ENCODE results near the gene SSTR5.

Gene SSTR5

DNA sequence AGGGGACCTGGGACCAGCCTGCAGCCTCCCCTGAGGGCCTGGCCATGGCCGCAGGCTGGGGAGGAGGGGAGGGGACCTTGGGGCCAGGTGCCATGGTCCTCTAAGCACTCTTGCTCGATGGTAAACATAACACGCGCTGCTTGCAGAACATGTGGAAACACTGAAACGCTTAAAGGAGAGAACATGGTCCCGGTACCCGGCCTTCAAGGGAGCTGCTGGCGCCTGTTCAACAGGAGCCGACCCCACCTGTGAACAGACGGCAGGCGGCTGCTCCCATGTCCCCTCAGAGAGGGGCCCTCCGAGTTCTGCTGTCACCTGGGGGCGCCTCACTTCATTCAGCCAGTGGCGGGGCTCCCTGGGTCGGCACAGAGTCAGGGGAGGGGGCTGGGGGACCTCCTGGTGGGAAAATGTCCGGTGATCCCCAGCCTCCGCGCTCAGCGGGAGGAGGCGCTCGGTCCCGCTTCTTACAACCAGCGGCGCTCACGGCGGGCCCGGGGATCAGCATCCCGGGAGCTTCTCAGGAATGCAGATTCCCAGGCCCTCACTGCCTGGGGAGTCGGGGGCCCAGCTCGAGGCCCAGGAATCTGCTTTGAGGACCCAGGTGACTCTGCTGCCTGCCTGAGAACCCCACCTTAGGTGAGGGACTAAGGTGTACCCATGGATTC is 854 bp upstream of the SSTR5 start:
- Histone ChIP-seq H4K20me1 (ENCODE audit: insufficient read depth, low read length) (peaks cover 7% of the 10 kb centered on the region; the same call in 1 of the 2 replicates), H3K36me3 (ENCODE audit: insufficient read depth, low read length) (no peaks in the 10 kb centered on the region), H3K4me1 (ENCODE audit: insufficient read depth, low read length) (no peaks in the 10 kb centered on the region), H2AFZ (ENCODE audit: low read depth, low read length) (no peak overlapping the region), H3K4me3 (ENCODE audit: low read depth in 1 of 2, low read length in 2 of 2) (no peak overlapping the region), H3K27me3 (ENCODE audit: insufficient read depth, low read length, poor library complexity) (no peaks in the 10 kb centered on the region), H3K27ac (ENCODE audit: low read length) (no peak overlapping the region), H3K4me2 (ENCODE audit: insufficient read depth, low read length) (no peak overlapping the region), H3K9ac (ENCODE audit: low read depth, low read length) (no peak overlapping the region), H3K9me3 (ENCODE audit: insufficient read depth, low read length, severe bottlenecking) (no peaks in the 10 kb centered on the region), H3K79me2 (ENCODE audit: insufficient read depth, low read length) (no peaks in the 10 kb centered on the region)
- no peak for DNase-seq
- no peak for ATAC-seq (ENCODE audit: insufficient read depth, low read depth)
- no peak for TF ChIP-seq EZH2 (IDR thresholded peaks at IDR 0.05; ENCODE audit: borderline replicate concordance, low read depth, low read length, severe bottlenecking)
- TF ChIP-seq, protein P1, sequence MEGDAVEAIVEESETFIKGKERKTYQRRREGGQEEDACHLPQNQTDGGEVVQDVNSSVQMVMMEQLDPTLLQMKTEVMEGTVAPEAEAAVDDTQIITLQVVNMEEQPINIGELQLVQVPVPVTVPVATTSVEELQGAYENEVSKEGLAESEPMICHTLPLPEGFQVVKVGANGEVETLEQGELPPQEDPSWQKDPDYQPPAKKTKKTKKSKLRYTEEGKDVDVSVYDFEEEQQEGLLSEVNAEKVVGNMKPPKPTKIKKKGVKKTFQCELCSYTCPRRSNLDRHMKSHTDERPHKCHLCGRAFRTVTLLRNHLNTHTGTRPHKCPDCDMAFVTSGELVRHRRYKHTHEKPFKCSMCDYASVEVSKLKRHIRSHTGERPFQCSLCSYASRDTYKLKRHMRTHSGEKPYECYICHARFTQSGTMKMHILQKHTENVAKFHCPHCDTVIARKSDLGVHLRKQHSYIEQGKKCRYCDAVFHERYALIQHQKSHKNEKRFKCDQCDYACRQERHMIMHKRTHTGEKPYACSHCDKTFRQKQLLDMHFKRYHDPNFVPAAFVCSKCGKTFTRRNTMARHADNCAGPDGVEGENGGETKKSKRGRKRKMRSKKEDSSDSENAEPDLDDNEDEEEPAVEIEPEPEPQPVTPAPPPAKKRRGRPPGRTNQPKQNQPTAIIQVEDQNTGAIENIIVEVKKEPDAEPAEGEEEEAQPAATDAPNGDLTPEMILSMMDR (IDR thresholded peaks at IDR 0.05; ENCODE audit: borderline replicate concordance, extremely low read depth, low read length, poor library complexity, severe bottlenecking) = no peak

DNA sequence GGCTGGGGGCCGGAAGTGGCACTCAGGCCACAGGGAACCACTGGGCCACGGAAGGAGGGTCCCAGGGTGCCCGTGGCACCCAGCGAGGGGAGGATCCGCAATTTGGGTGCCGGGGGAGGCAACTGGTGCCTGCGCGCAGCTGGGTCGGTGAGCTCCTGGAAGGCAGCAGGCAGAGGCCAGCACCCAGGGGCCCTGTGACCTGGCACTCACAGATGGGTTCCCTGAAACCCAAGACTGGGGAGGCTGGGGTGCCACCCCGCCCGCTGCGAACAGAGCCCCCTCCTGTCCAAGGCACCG is 663 bp downstream of the SSTR5 start:
- Histone ChIP-seq H3K27me3 (ENCODE audit: insufficient read depth, low read length, poor library complexity) (no peaks in the 10 kb centered on the region), H3K27ac (ENCODE audit: low read length) (no peak overlapping the region), H3K4me3 (ENCODE audit: low read depth in 1 of 2, low read length in 2 of 2) (no peak overlapping the region), H3K36me3 (ENCODE audit: insufficient read depth, low read length) (no peaks in the 10 kb centered on the region), H3K4me1 (ENCODE audit: insufficient read depth, low read length) (no peaks in the 10 kb centered on the region), H3K9me3 (ENCODE audit: insufficient read depth, low read length, severe bottlenecking) (no peaks in the 10 kb centered on the region), H3K9ac (ENCODE audit: low read depth, low read length) (no peak overlapping the region), H2AFZ (ENCODE audit: low read depth, low read length) (no peak overlapping the region), H3K79me2 (ENCODE audit: insufficient read depth, low read length) (no peaks in the 10 kb centered on the region), H4K20me1 (ENCODE audit: insufficient read depth, low read length) (0 out of 2 replicates have a peak, but pooled peaks cover 5% of the 10 kb centered on the region), H3K4me2 (ENCODE audit: insufficient read depth, low read length) (no peak overlapping the region)
- TF ChIP-seq EZH2 (IDR thresholded peaks at IDR 0.05; ENCODE audit: borderline replicate concordance, low read depth, low read length, severe bottlenecking) = no peak
- TF ChIP-seq, protein P1 (IDR thresholded peaks at IDR 0.05; ENCODE audit: borderline replicate concordance, extremely low read depth, low read length, poor library complexity, severe bottlenecking) = no peak
- ATAC-seq (ENCODE audit: insufficient read depth, low read depth) (no peak), DNase-seq (no peak)

DNA sequence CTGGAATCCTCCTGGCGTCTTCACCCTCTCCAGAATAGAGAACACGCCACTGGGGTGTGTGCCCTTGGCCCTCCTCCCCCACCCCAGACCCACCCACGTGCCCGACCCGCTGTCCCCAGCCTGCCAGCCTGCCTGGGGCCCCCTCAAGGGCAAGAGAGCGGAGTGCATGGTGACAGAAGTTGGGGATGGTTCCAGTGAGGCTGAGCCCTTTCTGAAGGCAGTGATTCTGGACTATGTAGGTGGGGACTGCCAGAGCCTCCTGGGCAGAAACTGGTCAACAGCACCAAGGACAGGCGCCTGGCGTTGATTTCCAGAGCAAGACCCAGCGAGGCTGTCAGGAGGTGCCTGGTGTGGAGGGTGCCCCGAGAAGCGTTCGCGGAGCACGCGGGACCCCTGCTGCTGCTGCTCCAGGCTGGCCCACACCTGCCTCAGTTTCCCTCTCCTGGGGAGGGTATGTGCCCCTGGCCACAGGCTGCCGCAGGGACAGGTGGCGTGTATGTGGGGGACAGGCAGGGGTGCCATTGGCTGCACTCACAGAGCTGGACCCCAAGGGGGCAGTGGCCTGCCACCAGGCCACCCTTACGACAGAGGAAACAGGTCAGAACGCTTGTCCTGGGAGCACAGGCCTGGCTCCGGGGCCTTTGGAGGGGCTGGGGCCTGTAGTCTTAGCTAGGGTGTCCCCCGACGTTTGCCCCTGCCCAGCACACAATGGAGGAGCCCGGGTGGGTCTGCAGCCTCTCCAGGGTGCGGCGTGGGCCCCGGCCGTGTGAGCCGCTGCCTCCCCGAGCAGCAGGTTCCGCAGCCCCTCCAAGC is 1.2 kb downstream of the SSTR5 start:
- Histone ChIP-seq H4K20me1 (ENCODE audit: insufficient read depth, low read length) (0 out of 2 replicates have a peak, but pooled peaks cover 5% of the 10 kb centered on the region), H3K9ac (ENCODE audit: low read depth, low read length) (no peak overlapping the region), H3K4me3 (ENCODE audit: low read depth in 1 of 2, low read length in 2 of 2) (no peak overlapping the region), H3K4me1 (ENCODE audit: insufficient read depth, low read length) (no peaks in the 10 kb centered on the region), H3K27ac (ENCODE audit: low read length) (no peak overlapping the region), H3K9me3 (ENCODE audit: insufficient read depth, low read length, severe bottlenecking) (no peaks in the 10 kb centered on the region), H3K27me3 (ENCODE audit: insufficient read depth, low read length, poor library complexity) (no peaks in the 10 kb centered on the region), H3K79me2 (ENCODE audit: insufficient read depth, low read length) (no peaks in the 10 kb centered on the region), H3K4me2 (ENCODE audit: insufficient read depth, low read length) (no peak overlapping the region), H2AFZ (ENCODE audit: low read depth, low read length) (no peak overlapping the region), H3K36me3 (ENCODE audit: insufficient read depth, low read length) (no peaks in the 10 kb centered on the region)
- TF ChIP-seq EZH2 (IDR thresholded peaks at IDR 0.05; ENCODE audit: borderline replicate concordance, low read depth, low read length, severe bottlenecking) = no peak
- TF ChIP-seq, protein P1 (IDR thresholded peaks at IDR 0.05; ENCODE audit: borderline replicate concordance, extremely low read depth, low read length, poor library complexity, severe bottlenecking) = no peak
- DNase-seq (no peak), ATAC-seq (ENCODE audit: insufficient read depth, low read depth) (no peak)

Data from DND-41 (cell line).